ENCODE results near the gene POMGNT2. TPM values are rescaled to one million over a fixed set of nuclear protein-coding genes. Genes with fewer than 3 reads are reported as not detected.

Gene POMGNT2
- total and polyA plus RNA-seq, 2 donors (not counting 1 experiment from before 2014, with no cell fraction given) = 2.8 to 3.1 TPM

GRCh38 chr3:43079536-43080332 lies 26.1 kb downstream of the POMGNT2 start:
- no peaks in the 10 kb centered on the region for H3K4me1 ChIP-seq (ENCODE audit: control insufficient read depth in 2 of 2, insufficient read depth in 2 of 2, low read length in 2 of 2)
- no peaks in the 10 kb centered on the region for H3K27me3 ChIP-seq (replicated peaks in 1 of 4; ENCODE audit: control extremely low read depth in 1 of 4, control insufficient read depth in 3 of 4, insufficient read depth in 4 of 4, low read length in 3 of 4)
- H3K36me3 ChIP-seq (replicated peaks in 1 of 2; ENCODE audit: control extremely low read depth in 1 of 2, control insufficient read depth in 1 of 2, extremely low read depth in 1 of 2, insufficient read depth in 2 of 2, low read length in 1 of 2) = peaks cover 0 to 6% of the 10 kb centered on the region in 2 experiments
- intact Hi-C loops (cut with micrococcal nuclease) = no loop called here
- H3K9me3 ChIP-seq (ENCODE audit: control extremely low read depth in 1 of 3, control insufficient read depth in 2 of 3, insufficient read depth in 1 of 3, low read length in 2 of 3) = peaks cover 0 to 16% (median 0%) of the 10 kb centered on the region in 3 donors
- no peak overlapping the region for H3K4me2 ChIP-seq (replicated peaks; ENCODE audit: low read depth, low read length, poor library complexity, severe bottlenecking)
- H2AFZ ChIP-seq (ENCODE audit: insufficient read depth, low read depth, low read length, poor library complexity, severe bottlenecking) = no peak overlapping the region
- Mint-ChIP-seq H3K4me1 (no peaks in the 10 kb centered on the region), H3K9me3 (ENCODE audit: insufficient read depth) (peaks cover 2% of the 10 kb centered on the region), H3K27me3 (no peaks in the 10 kb centered on the region), H3K27ac (no peak overlapping the region), H3K4me3 (no peak overlapping the region)
- no peaks in the 10 kb centered on the region for H4K20me1 ChIP-seq (ENCODE audit: control insufficient read depth, insufficient read depth, low read length, poor library complexity, severe bottlenecking)
- no peaks in the 10 kb centered on the region for H3K79me2 ChIP-seq (ENCODE audit: control insufficient read depth, insufficient read depth, low read length)
- POLR2A ChIA-PET = no interaction called here
- DNase-seq (no peak), ATAC-seq (ENCODE audit: low read depth) (no peak)
- H3K27ac ChIP-seq (ENCODE audit: low read length in 2 of 2) = no peak overlapping the region
- H3K4me3 ChIP-seq (ENCODE audit: control extremely low read depth in 1 of 5, extremely low read depth in 1 of 5, insufficient read depth in 1 of 5, low read depth in 2 of 5, low read length in 4 of 5) = no peak overlapping the region
- CTCF ChIA-PET = no interaction called here
- 94% methylated on average over 28 of the region's 31 CpGs for WGBS (ENCODE audit: insufficient coverage)
- H3K9ac ChIP-seq (ENCODE audit: low read length) = no peak overlapping the region
- TF ChIP-seq CTCF (IDR thresholded peaks at IDR 0.05) (no peak), EZH2 (IDR thresholded peaks at IDR 0.05; ENCODE audit: borderline replicate concordance, insufficient read depth, low read depth, low read length, poor library complexity, severe bottlenecking) (no peak)

DNA sequence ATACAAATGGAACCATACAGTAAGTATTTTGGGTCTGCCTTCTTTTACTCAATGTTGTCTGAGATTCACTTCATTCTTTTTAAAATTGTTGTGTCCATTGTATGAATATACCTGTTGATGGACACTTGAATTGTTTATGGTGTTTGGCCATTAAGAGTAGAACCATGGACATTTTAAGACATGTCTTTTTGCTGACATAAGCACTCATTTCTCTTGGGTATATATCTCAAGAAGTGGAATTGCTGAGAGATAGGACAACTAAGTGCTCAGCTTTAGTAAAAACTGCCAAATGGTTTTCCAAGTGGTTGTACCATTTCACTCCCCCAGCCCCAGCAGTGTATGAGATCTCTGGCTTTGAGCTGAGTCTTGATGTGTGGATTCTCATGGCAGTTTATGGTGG lies 28.2 kb downstream of the POMGNT2 start:
- no peak overlapping the region for H3K27ac Mint-ChIP-seq
- no peaks in the 10 kb centered on the region for H3K4me1 ChIP-seq (ENCODE audit: control insufficient read depth in 2 of 2, insufficient read depth in 2 of 2, low read length in 2 of 2)
- no peak overlapping the region for H3K27ac ChIP-seq (ENCODE audit: low read length in 2 of 2)
- H3K4me1 Mint-ChIP-seq = no peaks in the 10 kb centered on the region
- peaks cover 2% of the 10 kb centered on the region for H3K9me3 Mint-ChIP-seq (ENCODE audit: insufficient read depth)
- CTCF ChIA-PET = interaction anchor here (0.6 kb wide), 1 partner anchor 16 kb away, joined by 3 read pairs; no protein-coding TSS in a partner anchor
- H3K27me3 Mint-ChIP-seq = peaks cover 4% of the 10 kb centered on the region
- no peak overlapping the region for H3K4me2 ChIP-seq (replicated peaks; ENCODE audit: low read depth, low read length, poor library complexity, severe bottlenecking)
- intact Hi-C loops (cut with micrococcal nuclease) = no loop called here
- H2AFZ ChIP-seq (ENCODE audit: insufficient read depth, low read depth, low read length, poor library complexity, severe bottlenecking) = no peak overlapping the region
- H3K9ac ChIP-seq (ENCODE audit: low read length) = no peak overlapping the region
- H3K27me3 ChIP-seq (replicated peaks in 1 of 4; ENCODE audit: control extremely low read depth in 1 of 4, control insufficient read depth in 3 of 4, insufficient read depth in 4 of 4, low read length in 3 of 4) = no peaks in the 10 kb centered on the region
- peaks cover 0 to 6% of the 10 kb centered on the region in 2 experiments for H3K36me3 ChIP-seq (replicated peaks in 1 of 2; ENCODE audit: control extremely low read depth in 1 of 2, control insufficient read depth in 1 of 2, extremely low read depth in 1 of 2, insufficient read depth in 2 of 2, low read length in 1 of 2)
- H4K20me1 ChIP-seq (ENCODE audit: control insufficient read depth, insufficient read depth, low read length, poor library complexity, severe bottlenecking) = no peaks in the 10 kb centered on the region
- peaks cover 0 to 16% (median 0%) of the 10 kb centered on the region in 3 donors for H3K9me3 ChIP-seq (ENCODE audit: control extremely low read depth in 1 of 3, control insufficient read depth in 2 of 3, insufficient read depth in 1 of 3, low read length in 2 of 3)
- no peak overlapping the region for H3K4me3 Mint-ChIP-seq
- no peak for ATAC-seq (ENCODE audit: low read depth)
- no peaks in the 10 kb centered on the region for H3K79me2 ChIP-seq (ENCODE audit: control insufficient read depth, insufficient read depth, low read length)
- POLR2A ChIA-PET = no interaction called here
- no peak overlapping the region for H3K4me3 ChIP-seq (ENCODE audit: control extremely low read depth in 1 of 5, extremely low read depth in 1 of 5, insufficient read depth in 1 of 5, low read depth in 2 of 5, low read length in 4 of 5)
- no peak for DNase-seq
- TF ChIP-seq EZH2 (IDR thresholded peaks at IDR 0.05; ENCODE audit: borderline replicate concordance, insufficient read depth, low read depth, low read length, poor library complexity, severe bottlenecking) (no peak), CTCF (IDR thresholded peaks at IDR 0.05) (no peak)
